ENCODE data around the gene HSPA5.
"Not testable (repeated sequence)": the region's sequence is repeated elsewhere in the genome, so short reads cannot be mapped to it uniquely, and the experiment has no call there.

HSPA5 gene

DNA sequence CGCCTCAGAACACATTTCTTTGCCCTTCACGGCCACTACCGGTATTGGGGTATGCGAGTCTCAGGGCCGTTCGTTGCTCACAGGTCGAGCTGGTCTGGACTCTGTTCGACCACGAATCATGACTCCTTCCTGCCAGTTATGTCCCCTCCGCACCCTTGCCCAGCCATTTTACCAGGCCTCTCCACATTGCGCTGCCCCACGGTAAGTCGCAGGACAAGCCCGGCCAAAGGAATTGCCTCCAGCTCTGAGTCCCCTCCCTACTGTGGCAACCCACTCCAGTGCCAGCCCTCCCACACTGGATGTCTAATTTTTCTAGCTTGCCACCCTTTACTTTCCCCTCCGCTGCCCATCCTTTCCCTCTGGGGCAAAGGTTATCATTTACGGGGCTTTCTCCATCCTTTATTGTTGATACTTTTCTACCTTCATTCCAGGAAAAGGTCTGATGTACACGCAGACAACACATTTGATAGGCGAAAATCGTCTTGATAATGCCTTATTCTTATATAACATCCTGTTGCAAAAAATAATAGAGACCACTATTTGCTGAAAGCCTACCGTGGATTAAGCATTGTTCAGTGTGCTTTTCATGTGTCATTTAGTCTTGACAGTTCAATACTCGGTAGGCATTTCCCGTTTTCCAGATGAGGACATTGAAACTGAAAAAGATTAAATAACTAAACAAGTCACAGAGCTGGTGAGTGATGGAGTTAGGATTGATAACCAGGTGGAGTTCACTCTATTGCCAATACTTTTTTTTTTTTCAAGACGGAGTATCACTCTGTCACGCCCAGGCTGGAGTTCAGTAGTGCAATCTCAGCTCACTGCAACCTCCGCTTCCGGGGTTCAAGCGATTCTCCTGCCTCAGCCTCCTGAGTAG is 958 bp upstream of the HSPA5 start:
- DNase-seq: no peak

DNA sequence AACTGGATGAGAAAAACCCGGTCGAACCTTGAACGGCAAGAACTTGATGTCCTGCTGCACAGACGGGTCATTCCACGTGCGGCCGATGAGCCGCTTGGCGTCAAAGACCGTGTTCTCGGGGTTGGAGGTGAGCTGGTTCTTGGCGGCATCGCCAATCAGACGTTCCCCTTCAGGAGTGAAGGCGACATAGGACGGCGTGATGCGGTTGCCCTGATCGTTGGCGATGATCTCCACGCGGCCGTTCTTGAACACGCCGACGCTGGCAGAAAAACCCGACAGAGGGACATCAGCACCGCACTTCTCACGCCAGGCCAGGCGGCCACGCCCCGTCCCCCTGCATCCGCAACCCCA is 519 bp downstream of the HSPA5 start:
- DNase-seq: no peak

DNA sequence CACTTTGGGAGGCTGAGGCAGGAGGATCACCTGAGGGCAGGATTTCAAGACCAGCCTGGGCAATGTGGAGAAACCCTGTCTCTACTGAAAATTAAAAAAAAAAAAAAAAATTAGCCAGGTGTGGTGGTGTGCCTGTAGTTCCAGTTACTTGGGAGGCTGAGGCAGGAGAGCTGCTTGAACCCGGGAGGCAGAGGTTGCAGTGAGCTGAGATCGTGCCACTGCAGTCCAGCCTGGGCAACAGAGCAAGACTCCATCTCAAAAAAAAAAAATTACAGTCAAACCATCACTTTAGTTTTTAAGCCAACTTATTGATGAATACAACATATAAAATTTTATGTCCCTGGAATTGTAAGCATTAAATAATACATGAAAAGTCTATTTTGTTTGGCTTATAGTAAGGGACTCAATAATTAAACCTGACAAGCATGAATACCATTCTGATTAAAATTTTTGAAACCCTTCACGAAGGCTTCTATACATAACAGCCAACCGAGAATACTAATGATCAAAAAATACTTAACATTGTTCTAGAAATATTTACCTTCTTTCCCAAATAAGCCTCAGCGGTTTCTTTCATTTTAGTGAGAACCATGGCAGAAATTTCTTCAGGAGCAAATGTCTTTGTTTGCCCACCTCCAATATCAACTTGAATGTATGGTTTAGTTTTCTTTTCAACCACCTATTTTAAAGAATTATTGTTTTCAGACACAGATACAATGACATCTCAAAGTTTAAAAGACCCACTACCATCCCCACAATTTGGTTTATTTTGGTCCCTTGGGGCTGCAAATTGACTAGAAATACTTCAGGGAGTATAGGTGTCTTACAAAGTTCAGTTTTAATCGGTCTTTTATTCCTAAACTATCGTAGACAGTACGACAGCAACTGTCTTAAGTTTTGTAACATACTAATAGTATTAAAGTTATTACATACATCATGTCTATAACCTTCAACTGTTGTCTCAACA is 1.2 kb downstream of the HSPA5 start:
- DNase-seq: no peak

DNA sequence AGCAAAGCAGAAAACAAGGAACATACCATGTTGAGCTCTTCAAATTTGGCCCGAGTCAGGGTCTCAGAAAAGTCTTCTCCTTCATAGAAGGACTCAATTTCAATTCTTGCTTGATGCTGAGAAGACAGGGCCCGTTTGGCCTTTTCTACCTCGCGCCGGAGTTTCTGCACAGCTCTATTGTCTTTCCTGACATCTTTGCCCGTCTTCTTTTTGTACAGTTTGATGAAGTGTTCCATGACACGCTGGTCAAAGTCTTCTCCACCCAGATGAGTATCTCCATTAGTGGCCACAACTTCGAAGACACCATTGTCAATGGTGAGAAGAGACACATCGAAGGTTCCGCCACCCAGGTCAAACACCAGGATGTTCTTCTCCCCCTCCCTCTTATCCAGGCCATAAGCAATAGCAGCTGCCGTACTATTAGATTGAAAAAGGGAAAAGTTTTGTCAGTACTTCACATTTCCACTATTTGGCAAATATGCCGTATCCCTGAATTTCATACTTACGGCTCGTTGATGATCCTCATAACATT is 2.2 kb downstream of the HSPA5 start:
- no peak for DNase-seq

DNA sequence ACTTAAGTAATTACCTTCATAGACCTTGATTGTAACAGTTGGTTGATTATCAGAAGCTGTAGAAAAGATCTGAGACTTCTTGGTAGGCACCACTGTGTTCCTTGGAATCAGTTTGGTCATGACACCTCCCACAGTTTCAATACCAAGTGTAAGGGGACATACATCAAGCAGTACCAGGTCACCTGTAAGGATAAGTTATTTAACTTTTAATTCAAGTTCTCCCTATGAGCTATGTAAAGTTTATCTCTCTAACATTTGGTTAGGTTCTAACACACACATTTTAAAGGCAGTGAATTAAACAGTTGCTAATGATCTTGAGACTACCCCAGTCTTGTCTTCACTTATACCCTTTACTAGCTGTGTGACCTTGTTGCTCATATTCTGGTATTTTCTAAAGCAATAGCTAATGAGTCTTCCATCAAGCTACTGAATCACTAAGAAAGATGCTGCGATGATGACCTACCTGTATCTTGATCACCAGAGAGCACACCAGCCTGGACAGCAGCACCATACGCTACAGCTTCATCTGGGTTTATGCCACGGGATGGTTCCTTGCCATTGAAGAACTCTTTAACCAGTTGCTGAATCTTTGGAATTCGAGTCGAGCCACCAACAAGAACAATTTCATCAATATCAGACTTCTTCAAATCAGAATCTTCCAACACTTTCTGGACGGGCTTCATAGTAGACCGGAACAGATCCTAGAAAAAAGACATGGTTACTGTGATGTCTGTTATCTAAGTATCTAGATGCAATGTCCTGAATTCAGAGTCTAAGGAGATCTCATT is 2.8 kb downstream of the HSPA5 start:
- DNase-seq: no peak

DNA sequence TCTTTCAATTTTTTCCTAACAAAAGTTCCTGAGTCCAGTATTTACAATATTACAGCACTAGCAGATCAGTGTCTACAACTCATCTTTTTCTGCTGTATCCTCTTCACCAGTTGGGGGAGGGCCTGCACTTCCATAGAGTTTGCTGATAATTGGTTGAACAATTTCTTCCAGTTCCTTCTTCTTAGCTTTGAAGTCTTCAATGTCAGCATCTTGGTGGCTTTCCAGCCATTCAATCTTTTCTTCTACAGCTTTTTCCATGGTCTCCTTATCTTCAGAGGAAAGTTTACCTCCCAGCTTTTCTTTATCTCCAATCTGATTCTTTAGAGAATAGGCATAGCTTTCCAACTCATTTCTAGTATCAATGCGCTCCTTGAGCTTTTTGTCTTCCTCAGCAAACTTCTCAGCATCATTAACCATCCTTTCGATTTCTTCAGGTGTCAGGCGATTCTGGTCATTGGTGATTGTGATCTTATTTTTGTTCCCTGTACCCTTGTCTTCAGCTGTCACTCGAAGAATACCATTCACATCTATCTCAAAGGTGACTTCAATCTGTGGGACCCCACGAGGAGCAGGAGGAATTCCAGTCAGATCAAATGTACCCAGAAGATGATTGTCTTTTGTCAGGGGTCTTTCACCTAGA is 4.5 kb downstream of the HSPA5 start:
- DNase-seq: not testable (repeated sequence)

DNA sequence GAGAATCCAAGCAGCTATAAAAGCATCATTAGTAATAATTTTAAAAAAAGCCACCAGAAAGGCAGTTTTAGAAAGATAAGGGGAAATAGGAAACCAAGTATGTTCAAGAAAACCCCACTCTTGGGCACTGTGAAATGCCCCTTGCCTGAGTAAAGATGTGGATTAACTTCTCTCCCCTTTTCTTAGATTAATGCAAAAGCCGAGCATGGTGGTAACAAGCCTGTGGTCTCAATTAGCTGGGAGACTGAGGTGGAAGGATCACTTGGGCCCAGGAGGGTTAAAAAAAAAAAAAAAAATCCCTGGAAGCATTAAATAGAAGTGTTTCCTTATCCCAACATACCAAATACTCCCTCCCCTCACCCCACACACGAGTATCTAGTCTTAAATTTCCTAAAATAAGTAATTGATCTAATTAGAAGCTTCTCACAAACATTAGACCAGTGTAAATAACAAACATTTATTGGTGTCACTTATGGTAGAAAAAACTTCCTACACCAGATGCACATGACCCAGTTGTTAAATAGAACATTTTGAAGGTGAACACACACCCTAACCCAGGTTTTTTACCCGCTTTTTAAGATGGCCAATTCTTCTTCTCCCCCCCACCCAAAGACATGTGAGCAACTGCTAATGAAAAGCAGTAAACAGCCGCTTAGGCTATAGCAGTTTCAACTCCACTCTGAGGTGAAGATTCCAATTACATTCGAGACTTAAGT is 5.2 kb downstream of the HSPA5 start:
- no peak for DNase-seq

DNA sequence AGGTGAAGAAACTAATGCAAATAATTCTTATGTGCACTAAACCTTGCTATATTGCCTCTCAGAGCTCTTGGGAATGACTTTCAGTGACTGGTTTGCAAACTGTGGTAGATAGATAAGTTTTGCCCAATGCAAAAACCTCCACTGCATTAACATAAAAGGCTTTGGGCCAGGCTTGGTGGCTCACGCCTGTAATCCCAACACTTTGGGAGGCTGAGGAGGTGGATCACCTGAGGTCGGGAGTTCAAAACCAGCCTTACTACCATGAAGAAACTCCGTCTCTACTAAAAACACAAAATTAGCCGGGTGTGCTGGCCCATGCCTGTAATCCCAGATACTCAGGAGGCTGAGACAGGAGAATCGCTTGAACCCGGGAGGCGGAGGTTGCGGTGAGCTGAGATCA is 7.0 kb downstream of the HSPA5 start:
- not testable (repeated sequence) for DNase-seq

DNA sequence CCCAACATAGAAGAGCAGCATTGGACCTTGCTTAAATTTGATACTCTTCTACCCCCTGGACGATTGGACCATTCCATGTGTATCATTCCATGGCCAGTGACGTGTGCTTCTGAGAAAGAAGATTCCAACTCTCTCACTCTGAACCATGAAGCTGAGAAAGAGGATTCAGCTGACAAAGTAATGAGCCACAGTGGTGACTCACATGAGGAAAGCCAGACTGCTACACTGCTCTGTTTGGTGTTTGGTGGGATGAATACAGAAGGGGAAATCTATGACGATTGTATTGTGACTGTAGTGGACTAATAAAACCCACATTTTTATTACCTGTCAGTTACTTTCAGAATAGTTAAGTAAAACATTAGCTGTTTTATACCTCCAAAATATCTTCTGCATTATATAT is 7.5 kb downstream of the HSPA5 start:
- no peak for DNase-seq

DNA sequence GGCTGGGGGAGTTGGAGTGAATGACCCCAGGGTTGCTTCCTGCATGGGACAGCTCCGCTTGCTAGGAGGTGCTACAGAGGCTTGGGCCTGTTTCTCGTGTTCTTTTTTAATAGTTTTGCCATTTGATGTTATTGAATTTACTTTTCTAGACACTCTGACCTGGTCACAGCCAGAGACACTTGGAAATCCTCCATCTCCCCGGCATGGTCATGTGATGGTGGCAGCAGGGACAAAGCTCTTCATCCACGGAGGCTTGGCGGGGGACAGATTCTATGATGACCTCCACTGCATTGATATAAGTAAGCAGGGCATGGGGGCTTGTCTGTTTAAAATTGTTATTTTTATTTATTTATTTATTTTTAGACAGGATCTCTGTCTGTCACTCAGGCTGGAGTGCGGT is 13.4 kb downstream of the HSPA5 start:
- no peak for DNase-seq

DNA sequence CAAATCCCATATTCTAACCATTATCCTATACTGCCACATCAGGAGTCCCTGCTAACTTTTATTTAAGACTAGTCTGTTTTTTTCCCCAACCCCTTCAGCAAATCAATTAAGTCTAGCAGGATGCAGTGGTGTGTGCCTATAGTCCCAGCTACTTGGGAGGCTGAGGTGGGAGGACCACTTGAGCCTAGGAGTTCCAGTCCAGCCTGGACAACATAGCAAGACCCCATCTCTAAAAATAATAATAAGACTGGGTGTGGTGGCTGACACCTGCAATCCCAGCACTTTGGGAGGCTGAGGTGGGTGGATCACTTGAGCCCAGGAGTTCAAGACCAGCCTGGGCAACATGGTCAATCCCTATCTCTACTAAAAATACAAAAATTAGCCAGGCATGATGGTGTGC is 16.3 kb downstream of the HSPA5 start:
- not testable (repeated sequence) for DNase-seq

DNA sequence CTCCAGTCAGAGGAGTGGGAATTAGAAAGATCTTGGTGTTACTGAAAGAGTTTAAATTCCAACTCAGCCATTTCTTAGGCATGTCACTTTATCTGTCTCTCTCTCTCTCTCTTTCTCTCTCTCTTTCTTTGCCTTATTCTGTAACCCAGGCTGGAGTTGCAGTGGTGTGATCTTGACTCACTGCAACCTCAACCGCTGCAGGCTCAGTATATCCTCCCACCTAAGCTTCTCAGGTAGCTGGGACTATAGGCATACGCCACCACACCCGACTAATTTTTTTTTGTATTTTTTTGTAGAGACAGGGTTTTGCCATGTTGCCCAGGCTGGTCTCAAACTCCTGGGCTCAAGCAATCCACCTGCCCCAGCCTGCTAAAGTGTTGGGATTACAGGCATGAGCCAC is 22.5 kb downstream of the HSPA5 start:
- DNase-seq: no peak

DNA sequence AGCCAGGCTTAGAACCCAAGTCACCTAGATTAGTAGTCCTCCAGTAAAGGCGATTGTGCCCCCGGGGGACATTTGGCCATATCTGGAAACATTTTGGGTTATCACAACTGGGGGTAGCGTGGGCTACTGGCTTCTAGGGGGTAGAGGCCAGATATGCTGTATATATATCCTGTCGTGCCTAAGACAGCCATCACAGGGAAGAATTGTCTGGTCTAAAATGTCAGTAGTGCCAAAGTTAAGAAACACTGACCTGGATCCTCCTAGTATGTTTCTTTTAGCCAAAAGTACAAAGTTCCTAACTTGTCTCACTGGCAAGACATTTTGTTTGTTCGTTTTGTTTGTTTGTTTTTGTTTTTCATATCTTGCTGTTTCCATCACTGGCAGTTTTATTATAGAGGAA is 27.0 kb downstream of the HSPA5 start:
- no peak for DNase-seq

DNA sequence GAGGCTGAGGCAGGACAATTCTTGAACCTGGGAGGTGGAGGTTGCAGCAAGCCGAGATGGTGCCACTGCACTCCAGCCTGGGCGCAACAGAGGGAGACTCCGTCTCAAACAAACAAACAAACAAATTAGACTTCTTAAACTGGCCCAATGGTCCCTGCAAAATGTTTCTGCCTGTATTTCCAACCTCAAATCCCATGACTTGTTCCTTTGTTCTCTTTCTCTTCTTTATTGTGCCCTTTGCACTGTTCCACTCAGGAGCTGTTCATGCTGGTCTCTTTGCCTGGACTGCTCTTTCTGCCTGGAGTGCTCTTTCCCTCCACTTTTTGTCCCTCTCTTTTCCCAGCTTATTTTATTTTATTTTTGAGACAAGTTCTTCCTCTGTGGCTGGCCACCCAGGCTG is 36.7 kb downstream of the HSPA5 start:
- no peak for DNase-seq

DNA sequence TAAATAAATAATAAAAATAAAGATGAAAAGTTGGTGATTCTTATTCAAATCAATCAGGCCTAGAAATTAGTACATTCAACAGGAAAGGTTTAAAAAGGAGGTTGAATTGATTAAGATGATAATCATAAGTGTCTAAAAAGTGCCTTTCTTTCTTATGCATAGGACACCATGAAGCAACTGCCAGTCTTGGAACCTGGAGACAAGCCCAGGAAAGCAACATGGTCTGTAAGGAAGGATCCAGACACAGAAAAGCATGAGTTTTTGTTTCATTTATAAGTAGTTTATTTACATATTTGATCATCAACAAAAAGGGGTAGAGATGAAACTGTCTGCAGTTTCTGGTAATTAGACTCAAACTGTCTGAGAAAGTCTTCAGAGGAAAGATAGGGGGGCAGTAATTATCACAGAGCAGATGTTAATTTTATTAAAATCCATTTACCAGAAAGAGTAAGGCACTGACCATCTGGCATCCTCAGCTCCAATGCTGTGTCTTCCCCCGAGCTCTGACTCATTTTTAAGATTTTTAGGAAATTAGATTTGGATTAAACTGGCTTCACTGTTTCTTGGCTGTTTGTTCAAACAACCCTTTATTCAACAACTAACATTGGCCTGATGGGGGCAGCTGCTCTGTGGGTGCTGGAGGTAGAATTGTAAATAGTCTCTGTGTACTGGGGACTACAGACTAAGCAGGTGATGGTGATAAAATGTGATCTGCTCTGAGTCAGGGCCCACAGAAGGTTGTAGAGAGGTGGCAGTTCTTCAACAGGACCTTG is 38.1 kb downstream of the HSPA5 start:
- DNase-seq: no peak

DNA sequence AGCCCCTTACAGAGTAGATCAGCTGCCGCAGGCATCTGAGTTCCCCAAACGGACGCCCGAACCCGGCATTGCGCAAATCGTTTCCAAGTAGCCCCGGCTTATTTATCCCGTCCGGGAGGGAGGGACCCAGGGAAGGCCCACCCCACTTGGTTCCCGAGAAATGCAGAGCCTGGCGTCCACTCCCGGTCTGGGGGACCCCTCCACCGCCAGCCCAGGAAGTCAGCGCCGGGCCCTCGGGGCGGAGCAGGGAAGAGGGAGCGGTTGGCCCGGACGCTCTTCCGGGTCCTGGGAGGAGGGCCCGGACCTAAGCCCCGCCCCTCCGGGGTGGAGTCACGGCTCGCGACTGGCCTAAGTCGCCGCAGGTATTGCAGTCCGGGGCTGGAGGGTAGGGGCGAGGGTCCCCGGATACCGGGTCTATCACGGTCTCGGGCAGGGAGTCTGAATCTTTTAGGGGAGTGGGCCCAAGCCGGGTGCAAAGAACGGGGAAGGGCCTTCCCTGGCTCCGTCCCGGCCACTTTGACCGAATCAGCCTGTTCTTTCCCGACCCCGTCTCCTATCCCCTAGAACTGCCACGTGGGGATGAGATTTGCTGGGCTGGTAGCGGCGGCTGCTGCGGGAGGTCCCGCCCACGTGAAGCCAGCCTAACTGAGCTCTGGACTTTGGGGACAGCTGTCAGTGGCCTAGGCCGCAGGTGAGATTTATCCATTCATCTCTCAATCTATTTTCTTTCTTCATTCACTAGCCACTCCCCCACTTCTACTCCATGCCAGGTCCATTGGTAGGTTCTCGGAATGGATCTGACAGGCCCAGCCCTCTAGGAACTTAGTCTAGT is 40.7 kb downstream of the HSPA5 start, which contains the start of gene RABEPK:
Gene RABEPK, plus strand, starts transcription at position 327 of the 832 bp plus-strand sequence. CDS start 2,472 bp downstream, outside the sequence.
- peak; percentile 95 for DNase-seq

DNA sequence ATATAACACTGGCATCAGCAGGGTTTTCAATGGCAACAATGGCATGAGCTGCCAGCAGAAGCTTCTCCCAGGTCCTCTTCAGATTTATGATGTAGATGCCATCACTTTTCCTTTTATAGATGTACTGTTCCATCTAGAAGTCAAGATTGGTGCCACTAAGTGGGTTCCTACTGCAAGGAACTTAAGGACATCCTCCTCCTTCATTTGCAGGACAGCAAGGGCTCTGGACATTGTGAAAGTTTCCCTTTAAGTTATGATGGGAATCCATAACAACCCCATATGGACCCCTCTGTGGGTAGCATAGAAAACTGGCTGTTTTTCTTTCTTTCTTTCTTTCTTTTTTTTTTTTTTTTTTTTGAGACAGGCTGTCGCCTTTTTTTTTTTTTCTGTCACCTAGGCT is 45.6 kb downstream of the HSPA5 start:
- not testable (repeated sequence) for DNase-seq

DNA sequence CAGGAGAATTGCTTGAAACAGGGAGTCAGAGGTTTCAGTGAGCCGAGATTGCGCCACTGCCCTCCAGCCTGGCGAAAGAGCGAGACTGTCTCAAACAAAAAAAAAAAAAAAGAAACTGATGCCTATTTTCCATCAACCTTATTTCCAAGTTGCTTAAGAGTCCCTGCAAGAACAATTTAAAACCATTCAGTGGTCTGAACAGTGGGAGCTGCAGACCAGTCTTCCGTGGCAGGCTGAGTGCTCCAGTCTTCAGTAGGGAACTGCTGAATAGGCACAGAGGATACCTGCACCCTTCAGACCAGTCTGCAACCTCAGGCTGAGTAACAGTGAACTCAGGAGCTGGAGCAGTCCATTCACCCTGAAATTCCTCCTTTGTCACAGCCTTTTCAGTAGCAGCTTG is 46.7 kb downstream of the HSPA5 start:
- DNase-seq: peak; percentile 2

DNA sequence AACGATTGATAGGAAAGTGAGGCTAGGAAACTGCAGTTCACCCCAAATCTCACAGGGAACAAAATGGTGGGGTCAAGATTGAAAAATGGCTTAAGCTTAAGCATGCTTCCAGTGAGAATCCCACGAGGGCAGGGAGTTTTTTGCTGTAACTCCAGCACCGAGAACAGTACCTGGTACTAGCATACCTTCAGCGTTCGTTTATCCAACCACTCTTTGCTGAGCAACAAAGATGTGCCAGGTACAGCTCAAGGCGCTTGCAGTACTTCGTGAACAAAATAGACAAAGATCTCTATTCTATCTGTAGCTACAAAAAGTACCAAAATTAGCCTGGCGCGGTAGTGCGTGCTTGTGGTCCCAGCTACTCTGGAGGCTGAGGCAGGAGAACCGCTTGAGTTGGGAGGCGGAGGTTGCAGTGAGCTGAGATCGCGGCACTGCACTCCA is 50.8 kb downstream of the HSPA5 start:
- DNase-seq: no peak

Measured in GF-D8 (cell line).